Astrocyte (in vitro differentiated cells and primary cell): ENCODE data around the gene PNPLA7. TPM values are rescaled to one million over a fixed set of nuclear protein-coding genes. Genes with fewer than 3 reads are reported as not detected.

Source experiments
- DNase-seq: peaks from one replicate; pipeline ENCODE4 v3.0.0-alpha.2; 2010; ENCODE audit warnings: low read depth
- FAIRE-seq: peaks from 2 replicates; lab custom pipeline; 2011; peaks lifted over from hg19 to GRCh38; lab: Jason Lieb, UNC
- H2AFZ ChIP-seq: 2 replicates; pipeline ENCODE4 v1.6.0; 2012; ENCODE audit warnings: low read depth, low read length, inconsistent platforms
- H3K27ac ChIP-seq: 2 replicates; pipeline ENCODE4 v1.5.1; 2011; ENCODE audit warnings: low read depth, low read length, inconsistent platforms
- H3K27me3 ChIP-seq: 2 replicates; pipeline ENCODE4 v1.6.0; 2011; ENCODE audit warnings: low read length, inconsistent platforms; ENCODE audit not compliant: insufficient read depth
- H3K36me3 ChIP-seq: 2 replicates; pipeline ENCODE4 v1.5.1; 2011; ENCODE audit warnings: low read length, inconsistent platforms; ENCODE audit not compliant: insufficient read depth
- H3K4me1 ChIP-seq: 2 replicates; pipeline ENCODE4 v1.5.1; 2011; ENCODE audit warnings: low read length, inconsistent platforms; ENCODE audit not compliant: insufficient read depth
- H3K4me2 ChIP-seq: 2 replicates; pipeline ENCODE4 v1.6.0; 2012; ENCODE audit warnings: low read length, inconsistent platforms
- H3K4me3 ChIP-seq: 2 replicates; pipeline ENCODE4 v1.5.1; 2011; ENCODE audit warnings: low read depth, mild to moderate bottlenecking, low read length, inconsistent platforms; ENCODE audit not compliant: insufficient read depth
- H3K79me2 ChIP-seq: 2 replicates; pipeline ENCODE4 v1.6.0; 2012; ENCODE audit warnings: mild to moderate bottlenecking, low read length, inconsistent platforms; ENCODE audit not compliant: insufficient read depth
- H3K9ac ChIP-seq: 2 replicates; pipeline ENCODE4 v1.6.0; 2012; ENCODE audit warnings: mild to moderate bottlenecking, low read length, inconsistent platforms
- H3K9me3 ChIP-seq: 2 replicates; pipeline ENCODE4 v1.5.1; 2012; ENCODE audit warnings: low read depth, mild to moderate bottlenecking, low read length, inconsistent platforms; ENCODE audit not compliant: insufficient read depth
- H4K20me1 ChIP-seq: 2 replicates; pipeline ENCODE4 v1.6.0; 2012; ENCODE audit warnings: low read length, inconsistent platforms; ENCODE audit not compliant: insufficient read depth
- H3K27ac Mint-ChIP-seq: one replicate; pipeline ENCODE4 v1.8.0; 2021; ENCODE audit warnings: mild to moderate bottlenecking, mixed read lengths; ENCODE audit not compliant: unreplicated experiment
- H3K27me3 Mint-ChIP-seq: one replicate; pipeline ENCODE4 v1.8.0; 2021; ENCODE audit warnings: low read depth, mixed read lengths; ENCODE audit not compliant: unreplicated experiment
- H3K36me3 Mint-ChIP-seq: one replicate; pipeline ENCODE4 v1.8.0; 2021; ENCODE audit warnings: low read depth, mixed read lengths; ENCODE audit not compliant: unreplicated experiment
- H3K4me1 Mint-ChIP-seq: one replicate; pipeline ENCODE4 v1.8.0; 2021; ENCODE audit warnings: low read depth, mixed read lengths; ENCODE audit not compliant: unreplicated experiment
- H3K4me3 Mint-ChIP-seq: one replicate; pipeline ENCODE4 v1.8.0; 2021; ENCODE audit warnings: mild to moderate bottlenecking, moderate library complexity, mixed read lengths; ENCODE audit not compliant: unreplicated experiment
- H3K9me3 Mint-ChIP-seq: one replicate; pipeline ENCODE4 v1.8.0; 2021; ENCODE audit warnings: mild to moderate bottlenecking, mixed read lengths; ENCODE audit not compliant: unreplicated experiment
- CTCF ChIP-seq: IDR thresholded peaks from 2 replicates; pipeline ENCODE4 v1.5.1; 2011; ENCODE audit warnings: low read depth, mild to moderate bottlenecking, inconsistent platforms, low read length, moderate library complexity; ENCODE audit not compliant: insufficient read depth
- EZH2 ChIP-seq: IDR thresholded peaks from 2 replicates; pipeline ENCODE4 v1.6.1; 2012; ENCODE audit warnings: mild to moderate bottlenecking, low read length, inconsistent platforms; ENCODE audit not compliant: insufficient read depth
- total RNA-seq: library from RNA; stranded (reverse); gene quantifications from 2 replicates; pipeline ENCODE4 v1.2.1, GENCODE V29; 2021

The PNPLA7 gene
- total RNA-seq, 1 donor from 2014 or later: 2.6 TPM

DNA sequence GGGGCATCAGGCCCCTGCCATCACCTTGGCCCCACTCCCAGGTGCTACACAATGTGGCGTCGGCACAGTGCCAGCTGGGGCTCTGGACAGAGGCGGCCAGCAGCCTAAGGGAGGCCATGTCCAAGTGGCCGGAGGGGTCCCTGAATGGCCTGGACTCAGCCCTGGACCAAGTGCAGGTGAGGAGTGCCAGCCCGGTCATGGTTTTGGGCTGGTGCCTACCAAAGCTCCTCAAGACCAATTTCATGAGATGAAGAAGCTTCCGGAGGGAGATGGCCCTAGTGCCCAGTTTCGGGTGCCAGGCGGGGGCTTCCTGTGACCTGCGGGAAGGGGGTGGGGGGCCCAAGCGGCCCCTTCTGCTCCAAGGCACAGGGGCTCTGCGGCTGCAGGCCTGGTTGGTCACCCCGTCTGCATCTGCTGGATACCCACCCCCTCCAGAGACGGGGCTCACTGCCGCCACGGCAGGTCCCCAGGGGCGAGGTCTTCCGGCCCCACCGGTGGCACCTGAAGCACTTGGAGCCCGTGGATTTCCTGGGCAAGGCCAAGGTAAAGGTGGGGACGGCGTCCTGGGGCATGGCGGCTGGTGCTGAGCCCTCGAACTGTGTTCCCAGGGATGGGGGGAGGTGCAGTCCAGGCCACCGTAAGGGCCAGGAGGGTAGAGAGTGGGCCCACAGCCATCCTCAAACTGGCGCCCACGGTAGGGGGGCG lies 121.2 kb downstream of the PNPLA7 start:
- Histone ChIP-seq H3K79me2 (no peaks in the 10 kb centered on the region), H3K4me3 (no peak overlapping the region), H3K4me2 (no peak overlapping the region), H3K9me3 (no peaks in the 10 kb centered on the region), H3K27me3 (no peaks in the 10 kb centered on the region), H3K27ac (no peak overlapping the region), H2AFZ (no peak overlapping the region), H3K9ac (no peak overlapping the region), H4K20me1 (no peaks in the 10 kb centered on the region), H3K4me1 (peaks cover 5% of the 10 kb centered on the region), H3K36me3 (no peaks in the 10 kb centered on the region)
- no peak for TF ChIP-seq EZH2
- no peak for TF ChIP-seq CTCF
- H3K27me3 Mint-ChIP-seq: peaks cover under 1% of the 10 kb centered on the region
- FAIRE-seq (no peak), DNase-seq (no peak)
- H3K9me3 Mint-ChIP-seq: no peaks in the 10 kb centered on the region
- H3K4me1 Mint-ChIP-seq: no peaks in the 10 kb centered on the region
- no peak overlapping the region for H3K27ac Mint-ChIP-seq
- H3K4me3 Mint-ChIP-seq: no peak overlapping the region
- H3K36me3 Mint-ChIP-seq: no peaks in the 10 kb centered on the region

DNA sequence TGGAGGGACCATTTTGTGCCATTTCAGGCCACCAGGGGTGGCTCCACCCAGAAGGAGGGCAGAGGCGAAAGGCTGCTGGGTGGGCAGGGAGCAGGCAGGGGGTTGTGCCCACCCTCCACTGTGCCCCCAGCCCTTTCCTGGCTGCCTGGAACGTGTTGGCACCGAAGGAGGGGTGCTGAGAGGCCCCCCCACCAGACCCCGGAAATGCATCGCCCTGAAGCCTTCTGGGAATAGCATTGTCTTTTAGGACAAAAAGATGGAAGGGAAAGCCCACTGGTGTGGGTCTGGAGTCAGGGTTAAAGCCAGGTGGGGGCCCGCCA lies 121.9 kb downstream of the PNPLA7 start:
- H3K27ac Mint-ChIP-seq: no peak overlapping the region
- no peaks in the 10 kb centered on the region for H3K79me2 ChIP-seq
- no peak for FAIRE-seq
- no peaks in the 10 kb centered on the region for H3K9me3 ChIP-seq
- H4K20me1 ChIP-seq: no peaks in the 10 kb centered on the region
- no peaks in the 10 kb centered on the region for H3K4me1 Mint-ChIP-seq
- peaks cover 5% of the 10 kb centered on the region for H3K4me1 ChIP-seq
- no peak for DNase-seq
- H3K4me2 ChIP-seq: no peak overlapping the region
- no peaks in the 10 kb centered on the region for H3K9me3 Mint-ChIP-seq
- no peak overlapping the region for H3K4me3 Mint-ChIP-seq
- no peak for TF ChIP-seq EZH2
- TF ChIP-seq CTCF: no peak
- no peak overlapping the region for H3K9ac ChIP-seq
- no peak overlapping the region for H3K4me3 ChIP-seq
- H3K27ac ChIP-seq: no peak overlapping the region
- no peaks in the 10 kb centered on the region for H3K36me3 Mint-ChIP-seq
- no peaks in the 10 kb centered on the region for H3K27me3 Mint-ChIP-seq
- no peaks in the 10 kb centered on the region for H3K27me3 ChIP-seq
- H2AFZ ChIP-seq: no peak overlapping the region
- no peaks in the 10 kb centered on the region for H3K36me3 ChIP-seq

- TF ChIP-seq EZH2: no peak
- TF ChIP-seq CTCF: no peak
- no peaks in the 10 kb centered on the region for H3K36me3 ChIP-seq
- DNase-seq (no peak), FAIRE-seq (no peak)
- Mint-ChIP-seq H3K9me3 (no peaks in the 10 kb centered on the region), H3K27me3 (no peaks in the 10 kb centered on the region), H3K27ac (no peak overlapping the region), H3K4me1 (no peaks in the 10 kb centered on the region), H3K36me3 (no peaks in the 10 kb centered on the region), H3K4me3 (no peak overlapping the region)
- H3K4me2 ChIP-seq: no peak overlapping the region
- no peaks in the 10 kb centered on the region for H3K9me3 ChIP-seq
- no peaks in the 10 kb centered on the region for H4K20me1 ChIP-seq
- H3K4me3 ChIP-seq: no peak overlapping the region
- no peak overlapping the region for H3K27ac ChIP-seq
- no peak overlapping the region for H2AFZ ChIP-seq
- H3K4me1 ChIP-seq: peaks cover 5% of the 10 kb centered on the region
- H3K79me2 ChIP-seq: no peaks in the 10 kb centered on the region
- no peaks in the 10 kb centered on the region for H3K27me3 ChIP-seq
- H3K9ac ChIP-seq: no peak overlapping the region
Observed at GRCh38 chr9:137427454-137428310, 122.5 kb downstream of the PNPLA7 start.
